Measurements from ENCODE around the gene HLA-DQB2. TPM values are rescaled to one million over a fixed set of nuclear protein-coding genes. Genes with fewer than 3 reads are reported as not detected.

HLA-DQB2 gene
- total and polyA plus RNA-seq, 9 of the 15 experiments (the other 6 are each of a cell fraction or from before 2014, with no cell fraction given), result not detected

GRCh38 chr6:32796848-32797776 lies 33.8 kb upstream of the HLA-DQB2 start (continued):
- TF ChIP-seq, protein P1, sequence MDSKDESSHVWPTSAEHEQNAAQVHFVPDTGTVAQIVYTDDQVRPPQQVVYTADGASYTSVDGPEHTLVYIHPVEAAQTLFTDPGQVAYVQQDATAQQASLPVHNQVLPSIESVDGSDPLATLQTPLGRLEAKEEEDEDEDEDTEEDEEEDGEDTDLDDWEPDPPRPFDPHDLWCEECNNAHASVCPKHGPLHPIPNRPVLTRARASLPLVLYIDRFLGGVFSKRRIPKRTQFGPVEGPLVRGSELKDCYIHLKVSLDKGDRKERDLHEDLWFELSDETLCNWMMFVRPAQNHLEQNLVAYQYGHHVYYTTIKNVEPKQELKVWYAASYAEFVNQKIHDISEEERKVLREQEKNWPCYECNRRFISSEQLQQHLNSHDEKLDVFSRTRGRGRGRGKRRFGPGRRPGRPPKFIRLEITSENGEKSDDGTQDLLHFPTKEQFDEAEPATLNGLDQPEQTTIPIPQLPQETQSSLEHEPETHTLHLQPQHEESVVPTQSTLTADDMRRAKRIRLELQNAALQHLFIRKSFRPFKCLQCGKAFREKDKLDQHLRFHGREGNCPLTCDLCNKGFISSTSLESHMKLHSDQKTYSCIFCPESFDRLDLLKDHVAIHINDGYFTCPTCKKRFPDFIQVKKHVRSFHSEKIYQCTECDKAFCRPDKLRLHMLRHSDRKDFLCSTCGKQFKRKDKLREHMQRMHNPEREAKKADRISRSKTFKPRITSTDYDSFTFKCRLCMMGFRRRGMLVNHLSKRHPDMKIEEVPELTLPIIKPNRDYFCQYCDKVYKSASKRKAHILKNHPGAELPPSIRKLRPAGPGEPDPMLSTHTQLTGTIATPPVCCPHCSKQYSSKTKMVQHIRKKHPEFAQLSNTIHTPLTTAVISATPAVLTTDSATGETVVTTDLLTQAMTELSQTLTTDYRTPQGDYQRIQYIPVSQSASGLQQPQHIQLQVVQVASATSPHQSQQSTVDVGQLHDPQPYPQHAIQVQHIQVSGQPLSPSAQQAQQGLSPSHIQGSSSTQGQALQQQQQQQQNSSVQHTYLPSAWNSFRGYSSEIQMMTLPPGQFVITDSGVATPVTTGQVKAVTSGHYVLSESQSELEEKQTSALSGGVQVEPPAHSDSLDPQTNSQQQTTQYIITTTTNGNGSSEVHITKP (IDR thresholded peaks at IDR 0.05; ENCODE audit: partially characterized antibody), result peak; percentile 7
- TF ChIP-seq, protein P2, sequence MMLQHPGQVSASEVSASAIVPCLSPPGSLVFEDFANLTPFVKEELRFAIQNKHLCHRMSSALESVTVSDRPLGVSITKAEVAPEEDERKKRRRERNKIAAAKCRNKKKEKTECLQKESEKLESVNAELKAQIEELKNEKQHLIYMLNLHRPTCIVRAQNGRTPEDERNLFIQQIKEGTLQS (IDR thresholded peaks at IDR 0.05), result peak; percentile 59
- TF ChIP-seq, protein P2 (CRISPR knock-in tag; conservative IDR thresholded peaks at IDR 0.05), result no peak
- no peak for TF ChIP-seq IFI16 (CRISPR knock-in tag; IDR thresholded peaks at IDR 0.05)
- TF ChIP-seq, protein P3, sequence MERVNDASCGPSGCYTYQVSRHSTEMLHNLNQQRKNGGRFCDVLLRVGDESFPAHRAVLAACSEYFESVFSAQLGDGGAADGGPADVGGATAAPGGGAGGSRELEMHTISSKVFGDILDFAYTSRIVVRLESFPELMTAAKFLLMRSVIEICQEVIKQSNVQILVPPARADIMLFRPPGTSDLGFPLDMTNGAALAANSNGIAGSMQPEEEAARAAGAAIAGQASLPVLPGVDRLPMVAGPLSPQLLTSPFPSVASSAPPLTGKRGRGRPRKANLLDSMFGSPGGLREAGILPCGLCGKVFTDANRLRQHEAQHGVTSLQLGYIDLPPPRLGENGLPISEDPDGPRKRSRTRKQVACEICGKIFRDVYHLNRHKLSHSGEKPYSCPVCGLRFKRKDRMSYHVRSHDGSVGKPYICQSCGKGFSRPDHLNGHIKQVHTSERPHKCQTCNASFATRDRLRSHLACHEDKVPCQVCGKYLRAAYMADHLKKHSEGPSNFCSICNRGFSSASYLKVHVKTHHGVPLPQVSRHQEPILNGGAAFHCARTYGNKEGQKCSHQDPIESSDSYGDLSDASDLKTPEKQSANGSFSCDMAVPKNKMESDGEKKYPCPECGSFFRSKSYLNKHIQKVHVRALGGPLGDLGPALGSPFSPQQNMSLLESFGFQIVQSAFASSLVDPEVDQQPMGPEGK (CRISPR knock-in tag; IDR thresholded peaks at IDR 0.05; ENCODE audit: borderline replicate concordance), result no peak
- TF ChIP-seq KLF16 (IDR thresholded peaks at IDR 0.05), result 0 out of 2 replicates have a peak, but pooled peaks have one; percentile 20
- no peak for TF ChIP-seq GABPB2 (CRISPR knock-in tag; conservative IDR thresholded peaks at IDR 0.05)
- peak; percentile 59; the same call in 1 of the 2 replicates for TF ChIP-seq REST (IDR thresholded peaks at IDR 0.05; ENCODE audit: borderline replicate concordance)
- no peak for TF ChIP-seq REST (CRISPR knock-in tag; IDR thresholded peaks at IDR 0.05; ENCODE audit: low read depth)
